Activated T-cell treated with anti-CD3 and anti-CD28 coated beads, Interleukin-2, amount 50 U/mL, for 72 hours (primary cell): ENCODE measurements around the gene FOXP1. TPM values are rescaled to one million over a fixed set of nuclear protein-coding genes. Genes with fewer than 3 reads are reported as not detected.

Source experiments
- ATAC-seq, 2 donors: fragments of 150-1000 bp; cut with Tn5 transposase; replicated peaks in 1 of 2; 2 replicates each; pipeline ENCODE4 v1.10.0; 2021; ENCODE audit warnings: moderate library complexity in 2 of 2, mild to moderate bottlenecking in 1 of 2
- DNase-seq, 2 donors: peaks; one replicate each; pipeline ENCODE4 v3.0.0; 2021 to 2022; ENCODE audit warnings: mixed read lengths in 1 of 2
- H3K27ac Mint-ChIP-seq: one replicate; pipeline ENCODE4 v1.8.0; 2022; ENCODE audit warnings: mild to moderate bottlenecking, moderate library complexity, mixed read lengths
- H3K27me3 Mint-ChIP-seq: one replicate; pipeline ENCODE4 v1.8.0; 2022; ENCODE audit warnings: low read depth, mixed read lengths
- H3K36me3 Mint-ChIP-seq, 2 donors: one replicate each; pipeline ENCODE4 v1.8.0; 2022; ENCODE audit warnings: mixed read lengths in 2 of 2, mild to moderate bottlenecking in 1 of 2; ENCODE audit not compliant: insufficient read depth in 2 of 2
- H3K4me1 Mint-ChIP-seq: one replicate; pipeline ENCODE4 v1.8.0; 2022; ENCODE audit warnings: low read depth, mixed read lengths
- H3K4me3 Mint-ChIP-seq, 2 donors: one replicate each; pipeline ENCODE4 v1.8.0; 2022; ENCODE audit warnings: mild to moderate bottlenecking in 2 of 2, mixed read lengths in 2 of 2, moderate library complexity in 2 of 2
- H3K9me3 Mint-ChIP-seq, 2 donors: one replicate each; pipeline ENCODE4 v1.8.0; 2022; ENCODE audit warnings: mixed read lengths in 2 of 2
- total RNA-seq, 2 donors: library from RNA; stranded (reverse); gene quantifications; one replicate each; pipeline ENCODE4 v1.2.3, GENCODE V29; 2022

FOXP1 gene
- total RNA-seq, 2 donors from 2014 or later = 124 to 156 TPM

- Mint-ChIP-seq H3K4me1 (peaks cover 76% of the 10 kb centered on the region), H3K4me3 (peak overlapping the region; percentile 48 to 97), H3K9me3 (no peaks in the 10 kb centered on the region), H3K36me3 (peaks cover 3 to 8% of the 10 kb centered on the region in 2 donors), H3K27me3 (no peaks in the 10 kb centered on the region), H3K27ac (peak overlapping the region; percentile 54)
- ATAC-seq = no peak
- no peak for DNase-seq
Measured at GRCh38 chr3:71132995-71133730, 450.4 kb downstream of the FOXP1 start.

DNA sequence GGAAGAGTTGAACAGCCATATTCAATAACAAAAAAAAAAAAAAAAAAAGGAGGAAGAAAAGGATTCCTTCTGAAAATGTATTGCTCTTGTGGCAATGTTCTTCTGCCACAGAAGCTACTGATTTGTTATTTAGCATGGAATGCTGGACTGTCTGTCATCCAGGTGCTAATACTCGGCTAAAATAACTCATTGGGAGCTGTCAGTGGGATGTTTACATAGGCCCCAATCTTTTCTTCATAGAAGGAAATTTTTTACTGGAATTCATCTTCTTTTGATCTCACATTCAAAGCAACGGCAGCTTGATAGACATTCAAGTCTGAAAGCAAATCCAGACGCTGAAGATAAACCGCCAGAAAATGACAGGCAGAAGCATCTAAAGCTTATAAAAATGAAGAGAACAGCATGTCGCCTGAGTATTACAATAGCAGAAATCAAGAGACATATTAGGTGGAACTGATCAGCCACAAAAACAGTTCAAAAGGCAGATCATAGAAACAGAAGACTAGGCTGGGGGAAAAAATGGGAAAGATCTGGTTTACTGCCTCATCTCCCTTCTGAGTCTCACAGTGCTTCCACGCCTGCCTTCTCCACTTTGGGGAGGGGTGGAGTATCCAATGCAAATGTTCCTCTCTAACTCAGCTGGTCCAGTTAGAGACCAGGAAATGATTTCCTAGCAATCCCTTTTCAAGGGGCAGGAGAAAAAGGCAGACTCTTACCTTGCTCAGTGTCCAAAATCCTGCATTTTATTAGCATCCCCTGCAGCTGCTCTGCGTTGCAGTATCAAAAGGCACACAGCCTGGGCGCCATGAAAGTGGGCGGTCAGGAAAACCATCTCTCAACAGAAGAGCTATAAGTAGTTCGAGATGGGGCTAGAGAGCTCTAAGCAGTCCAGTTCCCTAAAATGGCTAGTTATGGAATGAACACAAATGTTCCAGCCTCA is 451.9 kb downstream of the FOXP1 start:
- H3K36me3 Mint-ChIP-seq = peaks cover 3 to 8% of the 10 kb centered on the region in 2 donors

DNA sequence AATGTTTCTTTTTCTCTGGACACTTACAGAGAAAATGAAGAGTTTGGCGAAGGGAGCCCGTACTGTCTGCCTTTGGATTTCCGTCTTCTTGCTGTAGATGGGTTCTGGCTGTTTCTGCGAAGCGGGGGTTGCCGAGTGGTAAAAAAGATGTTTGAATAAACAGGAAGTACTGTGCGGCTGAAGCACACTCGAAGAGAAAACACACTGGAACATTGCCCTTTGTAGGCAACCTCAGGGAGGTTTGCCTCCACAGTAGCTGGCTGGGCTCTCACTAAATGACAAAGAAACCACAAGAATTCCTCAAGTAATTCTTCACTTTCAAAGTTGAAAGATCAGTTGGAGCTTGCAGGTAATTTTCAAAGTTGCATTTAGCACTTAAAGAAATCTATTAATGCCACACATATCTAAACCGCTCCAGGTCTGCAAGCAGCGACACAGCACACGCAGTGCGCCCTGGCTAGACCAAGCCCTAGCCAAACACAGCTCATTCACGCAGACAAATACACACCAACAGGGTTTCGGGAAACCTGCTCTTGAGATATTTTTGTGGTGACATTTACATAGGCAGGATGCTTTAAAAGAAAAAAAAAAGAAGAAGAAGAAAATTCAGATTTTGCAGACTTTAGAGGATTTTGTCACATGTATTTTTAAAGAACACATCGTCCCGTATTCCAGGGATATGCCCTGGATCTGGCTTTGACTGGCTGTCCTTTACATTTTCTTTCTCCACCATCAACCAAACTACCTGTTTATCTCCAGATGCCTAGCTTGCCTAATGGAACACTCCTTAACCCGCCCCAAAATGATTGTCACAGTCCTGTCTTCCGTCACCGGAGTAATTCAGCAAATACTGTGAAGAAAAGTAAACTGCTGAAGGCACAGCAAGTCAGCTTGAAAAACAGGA is 452.8 kb downstream of the FOXP1 start:
- H3K4me3 Mint-ChIP-seq = peak overlapping the region; percentile 88 to 97
- peak; percentile 73 to 78 for DNase-seq
- H3K9me3 Mint-ChIP-seq = no peaks in the 10 kb centered on the region
- H3K27me3 Mint-ChIP-seq = no peaks in the 10 kb centered on the region
- H3K27ac Mint-ChIP-seq = peak overlapping the region; percentile 98
- H3K36me3 Mint-ChIP-seq = peaks cover 6 to 8% of the 10 kb centered on the region in 2 donors
- peak; percentile 74 to 77 for ATAC-seq
- peaks cover 73% of the 10 kb centered on the region for H3K4me1 Mint-ChIP-seq

More for the DNA sequence above, 451.9 kb downstream of the FOXP1 start:
- no peak for ATAC-seq
- Mint-ChIP-seq H3K4me1 (peaks cover 75% of the 10 kb centered on the region), H3K27me3 (no peaks in the 10 kb centered on the region), H3K27ac (peak overlapping the region; percentile 98), H3K4me3 (peak overlapping the region; percentile 88 to 97), H3K9me3 (no peaks in the 10 kb centered on the region)
- DNase-seq = no peak

DNA sequence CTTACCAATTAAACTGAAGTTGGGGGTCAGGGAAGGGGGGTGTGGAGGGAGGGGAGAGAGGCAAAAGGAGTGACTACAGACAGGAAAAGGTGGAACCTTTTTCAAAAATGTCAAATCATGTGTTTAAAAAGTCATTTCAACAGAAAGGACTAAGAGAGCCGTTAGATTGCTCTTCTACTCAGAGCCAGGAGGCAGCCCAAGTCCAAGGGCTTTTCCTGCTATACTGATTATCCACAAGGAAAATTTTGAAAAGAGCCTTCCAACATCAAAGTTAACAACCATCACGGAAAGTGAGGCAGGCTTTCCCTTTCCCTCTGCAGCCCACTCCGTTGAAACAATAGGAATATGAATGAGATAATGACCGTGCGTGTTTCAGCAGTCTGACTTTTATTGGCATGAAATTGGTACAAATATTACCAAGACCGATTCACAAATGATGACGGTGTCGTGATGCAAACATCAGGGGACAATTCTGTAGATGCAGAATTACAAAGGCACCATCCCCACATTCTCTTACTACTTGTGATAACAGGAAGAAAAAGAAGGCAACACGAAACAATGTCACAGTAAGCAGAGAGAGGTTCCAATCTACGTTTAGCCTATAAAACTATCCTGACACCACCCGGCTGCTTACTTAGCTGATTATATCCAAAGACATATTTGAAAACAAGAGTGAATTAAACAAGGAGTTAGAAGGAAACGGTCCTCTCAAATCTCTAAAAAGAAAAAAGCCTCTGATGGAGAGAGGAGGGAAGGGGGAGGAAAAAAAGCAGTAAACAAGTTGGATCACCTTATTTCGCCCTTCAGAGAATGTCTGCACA is 453.7 kb downstream of the FOXP1 start:
- Mint-ChIP-seq H3K27me3 (no peaks in the 10 kb centered on the region), H3K4me1 (peaks cover 73% of the 10 kb centered on the region), H3K9me3 (no peaks in the 10 kb centered on the region), H3K4me3 (peak overlapping the region; percentile 88 to 97), H3K27ac (peak overlapping the region; percentile 98), H3K36me3 (peaks cover 10 to 11% of the 10 kb centered on the region in 2 donors)
- DNase-seq (no peak), ATAC-seq (peak in 1 of 2 donors; percentile 7)

DNA sequence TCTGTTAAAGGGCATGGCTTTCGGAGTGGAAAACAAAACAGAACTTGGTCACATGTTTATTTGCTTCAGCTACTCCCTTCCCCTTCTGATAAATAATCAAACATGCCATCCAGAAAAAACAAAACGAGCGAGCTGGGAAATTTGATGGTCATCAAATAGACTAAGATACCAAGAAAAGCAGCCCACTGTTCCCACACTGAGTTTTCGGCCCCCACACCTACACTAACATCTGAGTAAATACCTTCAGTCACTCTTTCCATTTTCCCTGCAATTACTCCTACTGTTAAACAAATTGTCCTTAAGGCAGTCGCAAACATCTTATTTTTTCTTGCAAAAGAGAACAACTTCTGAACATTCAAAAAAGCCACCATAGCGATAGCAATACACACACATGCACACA is 454.6 kb downstream of the FOXP1 start:
- ATAC-seq (no peak), DNase-seq (no peak)
- Mint-ChIP-seq H3K27me3 (no peaks in the 10 kb centered on the region), H3K4me3 (peak overlapping the region; percentile 88 to 97), H3K36me3 (peaks cover 10 to 11% of the 10 kb centered on the region in 2 donors), H3K4me1 (peaks cover 71% of the 10 kb centered on the region), H3K9me3 (no peaks in the 10 kb centered on the region), H3K27ac (peak overlapping the region; percentile 98)

GRCh38 chr3:71127844-71128243 is 455.7 kb downstream of the FOXP1 start:
- no peaks in the 10 kb centered on the region for H3K9me3 Mint-ChIP-seq
- peaks cover 10 to 11% of the 10 kb centered on the region in 2 donors for H3K36me3 Mint-ChIP-seq
- peak overlapping the region; percentile 98 for H3K27ac Mint-ChIP-seq
- ATAC-seq (no peak), DNase-seq (no peak)
- H3K4me3 Mint-ChIP-seq = peak overlapping the region; percentile 88 to 97
- H3K27me3 Mint-ChIP-seq = no peaks in the 10 kb centered on the region
- H3K4me1 Mint-ChIP-seq = peaks cover 70% of the 10 kb centered on the region

GRCh38 chr3:71127052-71127831 is 456.3 kb downstream of the FOXP1 start:
- Mint-ChIP-seq H3K4me3 (peak overlapping the region; percentile 88 to 97), H3K9me3 (no peaks in the 10 kb centered on the region), H3K27me3 (no peaks in the 10 kb centered on the region), H3K4me1 (peaks cover 71% of the 10 kb centered on the region), H3K27ac (peak overlapping the region; percentile 98), H3K36me3 (peaks cover 10 to 11% of the 10 kb centered on the region in 2 donors)
- peak; percentile 67 to 72 for ATAC-seq
- DNase-seq = peak; percentile 37 to 48

- peaks cover 71% of the 10 kb centered on the region for H3K4me1 Mint-ChIP-seq
- peak; percentile 6 to 10 for ATAC-seq
- no peak for DNase-seq
- H3K9me3 Mint-ChIP-seq = no peaks in the 10 kb centered on the region
- no peaks in the 10 kb centered on the region for H3K27me3 Mint-ChIP-seq
- H3K36me3 Mint-ChIP-seq = peaks cover 10 to 11% of the 10 kb centered on the region in 2 donors
- peak overlapping the region; percentile 92 for H3K27ac Mint-ChIP-seq
- H3K4me3 Mint-ChIP-seq = peak overlapping the region; percentile 86 to 88
Measured at GRCh38 chr3:71125738-71126137, 457.8 kb downstream of the FOXP1 start.

- H3K36me3 Mint-ChIP-seq = peaks cover 2 to 12% of the 10 kb centered on the region in 2 donors
- no peaks in the 10 kb centered on the region for H3K27me3 Mint-ChIP-seq
- H3K4me3 Mint-ChIP-seq = no peak overlapping the region
- DNase-seq (no peak), ATAC-seq (no peak)
- H3K9me3 Mint-ChIP-seq = no peaks in the 10 kb centered on the region
- no peak overlapping the region for H3K27ac Mint-ChIP-seq
- peaks cover 86% of the 10 kb centered on the region for H3K4me1 Mint-ChIP-seq
Measured at GRCh38 chr3:71124048-71124447, 459.5 kb downstream of the FOXP1 start.

GRCh38 chr3:71122641-71123040 is 460.9 kb downstream of the FOXP1 start:
- Mint-ChIP-seq H3K9me3 (no peaks in the 10 kb centered on the region), H3K4me3 (peak overlapping the region; percentile 3 to 21), H3K27ac (no peak overlapping the region), H3K4me1 (peaks cover 92% of the 10 kb centered on the region), H3K27me3 (no peaks in the 10 kb centered on the region), H3K36me3 (peaks cover 4 to 15% of the 10 kb centered on the region in 2 donors)
- DNase-seq (no peak), ATAC-seq (no peak)

GRCh38 chr3:71121429-71122167 is 461.9 kb downstream of the FOXP1 start:
- Mint-ChIP-seq H3K9me3 (no peaks in the 10 kb centered on the region), H3K27ac (peak overlapping the region; percentile 44), H3K36me3 (peaks cover 5 to 15% of the 10 kb centered on the region in 2 donors), H3K27me3 (no peaks in the 10 kb centered on the region), H3K4me3 (peak overlapping the region; percentile 14 to 47), H3K4me1 (peaks cover 94% of the 10 kb centered on the region)
- DNase-seq (no peak), ATAC-seq (peak; percentile 62 to 65)
